H1 (cell line): ENCODE data around the gene RPTOR. TPM values are rescaled to one million over a fixed set of nuclear protein-coding genes. Genes with fewer than 3 reads are reported as not detected.

Experiments used
- CTCF ChIA-PET: fragments of 300-600 bp; sonication (Branson Sonifier 250); formaldehyde crosslinking; loops from one replicate; lab custom pipeline; 2021; ENCODE audit not compliant: partially characterized antibody; lab: Charles Lee
- POLR2A ChIA-PET: fragments of 300-600 bp; sonication (Branson Sonifier 250); formaldehyde crosslinking; loops from one replicate; lab custom pipeline; 2021; ENCODE audit warnings: inconsistent platforms; ENCODE audit not compliant: partially characterized antibody; lab: Charles Lee
- DNase-seq, 2 experiments: peaks; one replicate each; pipeline versions ENCODE4 v3.0.0 to v3.0.0-alpha.2; 2010 to 2022; ENCODE audit warnings: low spot score in 2 of 2, low read depth in 1 of 2, mixed read lengths in 1 of 2
- FAIRE-seq: peaks from 2 replicates; lab custom pipeline; 2011; peaks lifted over from hg19 to GRCh38; lab: Jason Lieb, UNC
- H2AFZ ChIP-seq: 2 replicates; pipeline ENCODE4 v1.8.1; 2012; ENCODE audit warnings: low read length, inconsistent platforms
- H2AK5ac ChIP-seq: 2 replicates; pipeline ENCODE4 v1.6.1; 2013; ENCODE audit warnings: low read depth, low read length
- H2BK120ac ChIP-seq: replicated peaks from 2 replicates; pipeline ENCODE3; 2013; ENCODE audit warnings: low read depth, low read length, inconsistent platforms
- H2BK12ac ChIP-seq: 2 replicates; pipeline ENCODE4 v1.6.1; 2013; ENCODE audit warnings: low read depth, low read length
- H2BK15ac ChIP-seq: 2 replicates; pipeline ENCODE4 v1.6.1; 2013; ENCODE audit warnings: low read length
- H2BK20ac ChIP-seq: 2 replicates; pipeline ENCODE4 v1.6.1; 2013; ENCODE audit warnings: low read length
- H2BK5ac ChIP-seq: 2 replicates; pipeline ENCODE4 v1.6.1; 2013; ENCODE audit warnings: low read depth, low read length
- H3K14ac ChIP-seq: 2 replicates; pipeline ENCODE4 v1.6.1; 2013; ENCODE audit warnings: inconsistent platforms; ENCODE audit not compliant: insufficient read length
- H3K18ac ChIP-seq: 2 replicates; pipeline ENCODE4 v1.6.1; 2013; ENCODE audit warnings: low read length; ENCODE audit errors: extremely low read depth
- H3K23ac ChIP-seq: 2 replicates; pipeline ENCODE4 v1.6.1; 2013; ENCODE audit warnings: inconsistent platforms; ENCODE audit not compliant: insufficient read length
- H3K23me2 ChIP-seq: 2 replicates; pipeline ENCODE4 v1.6.1; 2013; ENCODE audit warnings: low read depth, low read length
- H3K27ac ChIP-seq: 2 replicates; pipeline ENCODE4 v1.6.1; 2011; ENCODE audit warnings: low read depth, low read length, inconsistent platforms
- H3K27me3 ChIP-seq, 4 experiments: replicated peaks in 1 of 4; 1 replicate in 1 of 4; 2 replicates in 3 of 4; pipeline versions ENCODE4 v1.6.1 to v1.8.1; 2011 to 2013; ENCODE audit warnings: low read length in 3 of 4, mild to moderate bottlenecking in 3 of 4, inconsistent platforms in 2 of 4, mixed read lengths in 2 of 4, moderate library complexity in 1 of 4; ENCODE audit not compliant: control insufficient read depth in 3 of 4, insufficient read depth in 3 of 4; ENCODE audit errors: extremely low read depth in 1 of 4
- H3K36me3 ChIP-seq, 4 experiments: 2 replicates each; pipeline versions ENCODE4 v1.6.1 to v1.8.1; 2011 to 2013; ENCODE audit warnings: mild to moderate bottlenecking in 4 of 4, low read length in 3 of 4, moderate library complexity in 2 of 4, control low read depth in 1 of 4, inconsistent platforms in 1 of 4; ENCODE audit not compliant: insufficient read depth in 4 of 4, control insufficient read depth in 2 of 4
- H3K4ac ChIP-seq: replicated peaks from 2 replicates; pipeline ENCODE3; 2013; ENCODE audit warnings: low read length, low read depth, mixed read lengths, inconsistent platforms; ENCODE audit not compliant: insufficient read length
- H3K4me1 ChIP-seq, 4 experiments: replicated peaks in 1 of 4; 1 replicate in 1 of 4; 2 replicates in 3 of 4; pipeline versions ENCODE4 v1.6.1 to v1.8.1; 2011 to 2013; ENCODE audit warnings: low read length in 3 of 4, inconsistent platforms in 2 of 4, mixed read lengths in 1 of 4; ENCODE audit not compliant: insufficient read depth in 4 of 4, control insufficient read depth in 3 of 4
- H3K4me2 ChIP-seq, 2 experiments: 2 replicates each; pipeline versions ENCODE4 v1.6.1 to v1.8.1; 2011 to 2013; ENCODE audit warnings: low read depth in 2 of 2, low read length in 2 of 2, control low read depth in 1 of 2, inconsistent platforms in 1 of 2, mild to moderate bottlenecking in 1 of 2; ENCODE audit not compliant: insufficient read depth in 1 of 2
- H3K4me3 ChIP-seq, 4 experiments: fragments of 200-600, 300-600 bp in 1 of 4; sonication (generic), shearing (Covaris generic), sonication (Bioruptor Twin) in 1 of 4; 2 replicates each; pipeline versions ENCODE4 v1.5.1 to v1.8.1; 2011 to 2016; ENCODE audit warnings: low read length in 4 of 4, low read depth in 3 of 4, control low read depth in 2 of 4, inconsistent platforms in 2 of 4, mild to moderate bottlenecking in 2 of 4, mixed read lengths in 1 of 4, moderate library complexity in 1 of 4; ENCODE audit not compliant: insufficient read depth in 2 of 4; ENCODE audit errors: extremely low read depth in 1 of 4
- H3K56ac ChIP-seq: replicated peaks from 2 replicates; pipeline ENCODE3; 2013; ENCODE audit warnings: low read depth, mild to moderate bottlenecking, mixed read lengths, low read length, inconsistent platforms; ENCODE audit not compliant: insufficient read length
- H3K79me1 ChIP-seq: 2 replicates; pipeline ENCODE4 v1.6.1; 2013; ENCODE audit warnings: low read depth, low read length, control low read depth
- H3K79me2 ChIP-seq, 2 experiments: 2 replicates each; pipeline versions ENCODE4 v1.6.1 to v1.8.1; 2012 to 2013; ENCODE audit warnings: low read length in 2 of 2, mild to moderate bottlenecking in 2 of 2, inconsistent platforms in 1 of 2; ENCODE audit not compliant: insufficient read depth in 2 of 2, control insufficient read depth in 1 of 2
- H3K9ac ChIP-seq, 4 experiments: replicated peaks in 1 of 4; 1 replicate in 1 of 4; 2 replicates in 3 of 4; pipeline versions ENCODE4 v1.6.1 to v1.8.1; 2011 to 2013; ENCODE audit warnings: low read depth in 3 of 4, low read length in 3 of 4, control low read depth in 2 of 4, mild to moderate bottlenecking in 2 of 4, moderate library complexity in 2 of 4, inconsistent platforms in 1 of 4; ENCODE audit errors: extremely low read depth in 1 of 4
- H3K9me3 ChIP-seq, 2 experiments: 2 replicates each; pipeline versions ENCODE4 v1.6.1 to v1.8.1; 2012 to 2013; ENCODE audit warnings: mild to moderate bottlenecking in 2 of 2, moderate library complexity in 2 of 2, control low read depth in 1 of 2, inconsistent platforms in 1 of 2, low read depth in 1 of 2, low read length in 1 of 2, mixed read lengths in 1 of 2; ENCODE audit not compliant: insufficient read depth in 2 of 2
- H4K20me1 ChIP-seq, 2 experiments: replicated peaks in 1 of 2; 2 replicates each; pipeline versions ENCODE3 to v1.8.1; 2011 to 2013; ENCODE audit warnings: inconsistent platforms in 2 of 2, low read length in 2 of 2, mild to moderate bottlenecking in 1 of 2; ENCODE audit not compliant: insufficient read depth in 2 of 2, control insufficient read depth in 1 of 2
- H4K5ac ChIP-seq: 2 replicates; pipeline ENCODE4 v1.6.1; 2013; ENCODE audit warnings: low read length, low read depth, mixed read lengths, inconsistent platforms; ENCODE audit not compliant: insufficient read length
- H4K8ac ChIP-seq: 2 replicates; pipeline ENCODE4 v1.8.0; 2013; ENCODE audit warnings: mild to moderate bottlenecking, moderate library complexity, low read length, inconsistent platforms; ENCODE audit not compliant: insufficient read depth; ENCODE audit errors: extremely low read depth
- H4K91ac ChIP-seq: replicated peaks from 2 replicates; pipeline ENCODE3; 2013; ENCODE audit warnings: low read length, mixed read lengths, inconsistent platforms; ENCODE audit not compliant: insufficient read length
- BACH1 ChIP-seq: IDR thresholded peaks from 2 replicates; pipeline ENCODE4 v1.6.1; 2012; ENCODE audit warnings: low read length, improper control_type of control experiment
- CTBP2 ChIP-seq: IDR thresholded peaks from 2 replicates; pipeline ENCODE4 v1.7.0; 2011; ENCODE audit warnings: borderline replicate concordance, mild to moderate bottlenecking, moderate library complexity, mixed read lengths, low read length; ENCODE audit not compliant: insufficient read depth, insufficient read length
- JUN ChIP-seq: IDR thresholded peaks from 2 replicates; pipeline ENCODE4 v1.6.1; 2011; ENCODE audit warnings: low read depth, mild to moderate bottlenecking, improper control_type of control experiment, low read length
- RFX5 ChIP-seq: IDR thresholded peaks from 2 replicates; pipeline ENCODE4 v1.6.1; 2011; ENCODE audit warnings: low read depth, low read length, improper control_type of control experiment, borderline replicate concordance
- TCF12 ChIP-seq: IDR thresholded peaks from 2 replicates; pipeline ENCODE4 v1.6.1; 2011; ENCODE audit warnings: low read depth, mild to moderate bottlenecking, low read length
- TEAD4 ChIP-seq: IDR thresholded peaks from 2 replicates; pipeline ENCODE4 v1.6.1; 2012; ENCODE audit warnings: low read depth, low read length, inconsistent platforms, mixed read lengths
- ZNF274 ChIP-seq: IDR thresholded peaks from 2 replicates; pipeline ENCODE4 v1.7.0; 2012; ENCODE audit warnings: low read length, borderline replicate concordance; ENCODE audit errors: extremely low read depth
- WGBS, 2 experiments: shearing (Covaris generic) in 1 of 2; methylation state at CpG; one replicate each; pipeline versions ENCODE4 v1.1.6 to v1.1.7; 2013 to 2015; ENCODE audit warnings: low lambda C conversion rate in 2 of 2, mixed read lengths in 2 of 2, inconsistent platforms in 1 of 2, low coverage in 1 of 2, missing lambda C conversion rate in 1 of 2; ENCODE audit not compliant: insufficient replicate concordance in 2 of 2, insufficient coverage in 1 of 2, insufficient read length in 1 of 2; ENCODE audit errors: extremely low coverage in 1 of 2, missing lambda C conversion rate in 1 of 2; 5-methylcytosine and 5-hydroxymethylcytosine counted together
- polyA plus RNA-seq, 7 experiments: library from polyadenylated mRNA; depleted of rRNA in 3 of 7; stranded (reverse) in 5 of 7; unstranded in 2 of 7; fragments of >200 nt in 5 of 7; fragments of 200-250 nt in 2 of 7; gene quantifications; 1 replicate in 5 of 7; 2 replicates in 1 of 7; 4 replicates in 1 of 7; pipeline versions ENCODE4 v1.2.1 to v1.2.3, GENCODE V29; 2011 to 2013; ENCODE audit warnings: missing spikeins in 2 of 7, mixed read lengths in 2 of 7
- total RNA-seq: library from RNA; stranded (reverse); fragmentation: NEBNext Ultra II Directional; extraction: Animal tissue kit (Norgen Biotek cat#: 25700); gene quantifications from 2 replicates; pipeline ENCODE4 v1.2.1, GENCODE V29; 2021

Gene RPTOR
- total and polyA plus RNA-seq, 2 of the 8 experiments (the other 6 are each of a cell fraction or from before 2014, with no cell fraction given), result 6.9 to 28.7 TPM

GRCh38 chr17:80539022-80539641 lies 5.5 kb upstream of the RPTOR start:
- Histone ChIP-seq H3K9me3 (no peaks in the 10 kb centered on the region), H3K14ac (no peak overlapping the region), H2BK5ac (no peak overlapping the region), H3K18ac (no peak overlapping the region), H3K79me1 (no peaks in the 10 kb centered on the region), H3K4me2 (no peak overlapping the region), H2BK12ac (no peak overlapping the region), H3K36me3 (no peaks in the 10 kb centered on the region), H3K4ac (no peak overlapping the region), H3K27me3 (no peaks in the 10 kb centered on the region; a peak in 2 of 7 replicates), H2BK15ac (no peak overlapping the region), H2AK5ac (no peak overlapping the region), H3K27ac (no peak overlapping the region), H3K9ac (no peak overlapping the region; a peak in 1 of 7 replicates), H2BK20ac (no peak overlapping the region), H2BK120ac (no peak overlapping the region), H4K20me1 (no peaks in the 10 kb centered on the region), H3K4me3 (no peak overlapping the region), H2AFZ (no peak overlapping the region), H3K23me2 (no peaks in the 10 kb centered on the region), H4K91ac (peak overlapping the region; percentile 25), H3K56ac (no peak overlapping the region), H4K8ac (no peak overlapping the region), H4K5ac (no peak overlapping the region), H3K23ac (no peak overlapping the region), H3K79me2 (no peaks in the 10 kb centered on the region), H3K4me1 (no peaks in the 10 kb centered on the region)
- DNase-seq, result no peak
- no peak for TF ChIP-seq TCF12
- TF ChIP-seq RFX5, result no peak
- no peak for TF ChIP-seq BACH1
- no peak for TF ChIP-seq JUN
- TF ChIP-seq ZNF274, result no peak
- no peak for TF ChIP-seq CTBP2
- TF ChIP-seq TEAD4, result no peak
- 65% methylated on average over 12 of the region's 12 CpGs; no CpG with 5 or more reads in 1 of the 2 experiments for WGBS, 2 experiments
- CTCF ChIA-PET, result interaction anchor here (1.0 to 1.9 kb wide), 7 partner anchors 10 to 115 kb away, joined by 3 to 5 read pairs (median 3); no protein-coding TSS in a partner anchor
- POLR2A ChIA-PET, result no interaction called here
- FAIRE-seq, result no peak
